ENCODE data around the gene RAP1A.
"Not testable (repeated sequence)": the region's sequence is repeated elsewhere in the genome, so short reads cannot be mapped to it uniquely, and the experiment has no call there.

RAP1A gene

GRCh38 chr1:111738436-111739193 is 119.0 kb downstream of the RAP1A start:
- DNase-seq = peak; percentile 78

GRCh38 chr1:111739194-111739924 is 119.8 kb downstream of the RAP1A start, which contains the start of gene INKA2:
Gene INKA2, minus strand, starts transcription at chr1:111739395. Its CDS starts 153 bp downstream, at chr1:111739242.
- peak; percentile 92 for DNase-seq

GRCh38 chr1:111739925-111740765 is 120.6 kb downstream of the RAP1A start:
- DNase-seq = peak; percentile 64

GRCh38 chr1:111742292-111742691 is 122.7 kb downstream of the RAP1A start:
- not testable (repeated sequence) for DNase-seq

GRCh38 chr1:111742938-111743549 is 123.5 kb downstream of the RAP1A start:
- no peak for DNase-seq

DNA sequence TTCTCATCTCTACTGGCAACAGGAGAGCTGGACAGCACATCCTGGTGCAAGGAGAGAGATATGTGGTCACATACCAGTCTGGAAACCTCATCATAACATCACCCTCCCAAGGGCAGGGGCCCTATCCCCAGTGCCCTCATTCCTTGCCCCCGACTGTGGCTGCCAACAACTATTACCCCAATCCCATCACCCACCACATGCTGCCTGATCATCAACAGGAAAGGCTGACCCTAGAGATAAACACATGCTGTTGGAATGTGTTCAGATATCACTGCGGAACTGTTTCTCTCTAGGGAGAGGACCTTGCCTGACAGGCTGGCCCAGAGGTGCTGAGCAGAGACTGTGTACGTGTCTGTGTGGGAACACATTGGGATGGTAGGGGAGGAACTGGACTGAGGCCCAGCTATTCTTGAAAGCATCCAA is 124.1 kb downstream of the RAP1A start:
- no peak for DNase-seq

DNA sequence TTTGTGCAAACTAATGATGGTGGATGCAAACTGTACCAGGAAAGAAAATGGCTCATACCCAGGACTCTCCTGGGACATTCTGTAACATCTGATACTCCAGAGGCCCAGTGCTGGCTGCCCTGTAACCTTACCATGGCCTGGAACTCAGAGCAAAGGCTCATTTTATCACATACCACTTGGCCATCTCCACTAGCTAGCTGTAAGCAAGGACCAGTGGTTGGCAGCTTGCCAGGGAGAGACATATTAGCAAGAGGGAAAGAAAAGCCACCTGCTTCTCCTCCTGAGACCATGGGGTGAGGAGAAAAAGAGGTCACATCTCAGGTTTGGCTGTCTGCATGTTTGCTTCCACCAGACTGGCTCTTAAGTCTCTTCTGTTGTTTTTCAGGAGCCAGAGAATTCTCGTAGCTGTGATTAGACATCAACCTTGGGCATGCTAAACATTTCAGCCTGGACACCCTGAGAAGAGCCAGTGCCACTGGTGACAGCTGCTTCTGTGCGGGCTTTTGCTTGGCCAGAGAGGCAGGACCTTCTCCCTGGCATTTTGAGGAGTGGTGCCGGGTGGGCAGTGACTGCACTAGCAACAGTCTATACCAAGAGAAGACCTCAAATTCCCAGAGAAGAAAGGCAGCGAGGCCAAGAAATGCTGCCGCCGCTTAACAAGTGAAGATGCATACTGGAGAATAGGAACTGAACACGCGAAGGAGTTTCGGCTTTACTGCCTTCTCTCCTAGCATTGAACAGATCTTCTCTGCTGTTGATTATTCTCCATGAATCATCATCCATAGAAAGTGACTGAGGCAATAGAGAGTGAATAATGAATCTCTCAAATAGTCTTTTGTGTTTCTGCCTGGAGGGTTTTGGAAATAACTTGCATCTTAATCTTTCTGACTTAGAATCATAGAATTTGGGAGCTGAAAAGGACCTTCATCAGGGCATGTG is 126.4 kb downstream of the RAP1A start:
- no peak for DNase-seq

DNA sequence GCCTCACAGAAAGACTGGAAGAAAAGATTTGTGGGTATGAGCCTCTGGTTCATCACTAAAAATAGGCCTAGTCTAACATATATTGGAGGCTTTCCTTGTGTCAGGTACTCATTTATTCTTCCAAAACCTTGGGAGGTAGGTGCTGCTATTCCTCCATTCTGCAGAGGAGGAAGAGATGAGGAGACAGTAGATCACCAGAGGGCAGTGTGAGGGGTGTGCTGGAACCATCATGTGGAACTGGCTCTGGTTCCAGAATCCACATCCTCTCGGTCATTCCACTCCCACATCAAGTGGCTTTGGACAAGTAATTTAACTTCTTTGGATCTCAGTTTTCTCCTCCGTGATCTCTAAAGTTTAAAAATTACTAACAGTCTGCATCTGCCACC is 127.0 kb downstream of the RAP1A start:
- DNase-seq = no peak

DNA sequence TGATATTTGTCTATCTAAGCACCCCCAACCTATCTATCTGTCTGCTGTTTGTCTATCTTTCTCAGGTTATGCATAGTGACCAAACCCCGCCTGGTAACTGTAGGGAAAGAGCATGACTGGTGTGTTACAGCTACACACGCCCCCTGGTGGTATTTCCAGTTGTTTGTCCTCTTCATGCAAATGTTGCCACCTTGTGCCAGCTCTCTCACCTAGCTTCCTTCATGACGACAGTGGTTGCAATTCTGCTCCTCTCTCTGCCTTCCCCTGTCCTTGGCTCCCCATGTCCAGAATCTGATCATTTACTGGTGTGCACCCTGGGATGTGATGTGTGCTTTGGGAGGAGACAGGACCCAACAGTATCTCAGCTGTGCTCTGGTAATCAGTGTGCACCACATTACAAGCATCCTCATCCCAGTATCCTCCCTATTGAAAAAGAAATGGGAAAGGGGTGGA is 127.7 kb downstream of the RAP1A start:
- no peak for DNase-seq

DNA sequence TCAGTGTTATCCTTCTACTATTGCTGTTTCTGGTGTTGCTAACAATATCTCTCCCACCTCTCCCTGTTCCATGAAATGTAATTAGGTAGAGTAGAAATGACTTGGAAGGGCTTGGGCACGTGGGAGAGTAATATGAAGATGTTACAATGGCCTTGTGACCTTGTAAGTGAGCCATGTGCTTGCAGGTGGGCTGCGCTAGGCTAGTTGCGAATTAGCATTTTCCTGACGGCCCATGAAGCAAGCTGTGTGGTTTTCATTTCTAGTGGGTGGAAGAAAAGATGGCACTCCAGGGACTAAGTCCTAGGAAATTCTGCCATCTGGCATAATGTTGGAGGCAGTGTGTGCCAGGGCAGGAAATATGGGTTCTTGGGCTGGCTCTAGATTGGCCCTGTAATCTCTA is 128.4 kb downstream of the RAP1A start:
- no peak for DNase-seq

- no peak for DNase-seq
These were observed 130.0 kb downstream of the RAP1A start for GRCh38 chr1:111749628-111750027.

DNA sequence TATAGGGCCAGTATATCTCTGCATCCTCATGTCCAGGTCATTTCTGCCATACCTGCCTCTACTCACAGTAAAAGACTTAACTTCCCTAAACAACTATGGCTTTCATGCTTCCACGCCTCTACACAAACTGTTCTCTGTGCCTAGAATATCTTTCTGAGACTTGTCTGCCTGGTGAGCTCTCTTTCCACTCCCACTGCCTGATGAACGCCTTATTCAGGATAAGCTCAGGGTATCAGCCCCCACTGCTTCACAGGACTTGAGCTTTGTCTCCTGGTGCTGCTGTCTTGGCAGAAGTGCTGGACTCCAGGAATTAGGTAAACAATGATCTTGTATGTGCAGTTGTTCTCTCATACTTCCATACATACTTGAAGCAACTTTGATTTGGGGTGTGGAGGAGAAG is 131.3 kb downstream of the RAP1A start:
- no peak for DNase-seq

- DNase-seq = no peak
These were observed 132.5 kb downstream of the RAP1A start for GRCh38 chr1:111751906-111752575.

GRCh38 chr1:111754984-111755330 is 135.4 kb downstream of the RAP1A start:
- peak; percentile 66 for DNase-seq

DNA sequence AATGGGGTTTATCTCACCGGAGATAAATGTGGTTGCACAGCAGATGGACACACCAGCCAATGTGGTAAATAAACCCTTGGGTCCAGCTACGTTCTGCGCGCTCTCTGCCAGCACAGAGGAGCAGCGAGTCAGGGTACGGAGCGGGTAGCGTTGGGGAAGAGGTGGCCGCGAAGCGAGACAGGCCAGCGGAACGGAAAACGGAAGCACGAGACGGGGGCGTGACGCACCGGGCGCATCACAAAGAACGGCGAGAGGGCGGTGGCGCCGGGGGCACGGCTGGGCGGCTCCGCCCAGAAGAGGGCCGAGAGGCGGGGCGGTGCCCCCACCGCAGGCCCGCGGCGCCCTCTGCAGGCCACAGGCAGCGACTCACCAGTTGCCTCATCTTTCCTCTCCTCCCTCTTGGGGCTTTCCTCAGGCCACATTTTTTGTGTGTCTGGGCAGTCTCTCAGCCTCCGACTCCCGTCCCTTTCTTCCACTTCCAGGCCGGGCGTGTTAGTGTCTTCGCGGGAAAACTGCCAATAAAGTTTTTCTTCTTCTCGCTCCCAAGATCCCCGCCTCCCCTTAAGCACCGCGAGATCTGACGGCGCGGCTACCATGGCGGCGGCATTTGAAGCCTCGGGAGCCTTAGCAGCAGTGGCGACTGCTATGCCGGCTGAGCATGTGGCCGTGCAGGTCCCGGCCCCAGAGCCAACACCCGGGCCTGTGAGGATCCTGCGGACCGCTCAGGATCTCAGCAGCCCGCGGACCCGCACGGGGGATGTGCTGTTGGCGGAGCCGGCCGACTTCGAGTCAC is 135.9 kb downstream of the RAP1A start, which contains the start of gene DDX20:
Gene DDX20 (plus strand): TSS at position 571 of the 793 bp plus-strand sequence. CDS start 24 bp downstream, at position 595.
- peak; percentile 92 for DNase-seq

- no peak for DNase-seq
These were observed 136.5 kb downstream of the RAP1A start for GRCh38 chr1:111756124-111756513.

GRCh38 chr1:111758373-111758772 is 138.8 kb downstream of the RAP1A start:
- DNase-seq = no peak

DNA sequence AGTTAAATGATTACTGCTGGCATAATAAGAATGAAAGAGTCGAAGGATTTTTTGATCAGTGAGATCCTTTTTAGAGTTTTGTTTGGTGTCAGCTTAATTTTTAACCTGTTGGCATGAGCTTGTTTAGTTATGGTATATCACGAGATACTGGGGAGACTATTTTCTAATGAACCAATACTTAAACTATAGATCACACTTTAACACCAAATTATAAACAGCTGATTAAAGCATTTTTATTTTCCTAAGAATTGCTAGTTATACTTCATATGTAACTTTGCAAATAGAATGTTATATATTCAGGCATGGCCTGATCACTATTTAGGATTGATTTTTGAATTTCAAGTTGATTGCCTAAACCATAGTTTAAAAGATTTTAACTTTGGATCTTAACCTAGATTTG is 142.1 kb downstream of the RAP1A start:
- no peak for DNase-seq

DNA sequence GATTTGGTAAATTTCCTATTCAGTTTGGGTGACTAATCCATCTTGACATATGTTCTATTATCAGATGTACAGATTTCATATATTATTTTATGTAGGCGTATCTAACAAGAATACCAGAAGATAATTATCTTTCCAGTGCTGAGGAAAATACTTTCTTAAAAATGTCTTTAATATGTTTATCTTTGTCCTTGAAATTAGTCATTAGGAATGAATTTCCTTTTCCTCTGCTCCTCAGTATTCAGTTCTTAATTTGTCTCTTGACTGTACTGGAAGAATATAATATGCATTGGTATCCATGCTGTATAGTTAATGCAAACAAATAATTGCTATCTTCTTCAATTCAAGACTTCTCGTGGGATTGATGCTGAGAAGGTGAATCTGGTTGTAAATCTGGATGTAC is 142.7 kb downstream of the RAP1A start:
- no peak for DNase-seq
